GM19099 (cell line): ENCODE data around the gene LMLN.

Experiments used
- POLR2A ChIP-seq: IDR thresholded peaks from 3 replicates; pipeline ENCODE4 v1.6.1; 2011; ENCODE audit warnings: low read depth; ENCODE audit not compliant: insufficient read length; ENCODE audit errors: extremely low read depth

Gene LMLN

GRCh38 chr3:197959891-197960693 is at the start of gene LMLN:
Gene LMLN, plus strand, starts transcription at chr3:197960217. Its CDS starts 29 bp downstream, at chr3:197960246.
- TF ChIP-seq POLR2A, result peak; percentile 58

GRCh38 chr3:197912741-197913476 is 47.1 kb upstream of the LMLN start:
- TF ChIP-seq POLR2A, result no peak

- TF ChIP-seq POLR2A, result no peak
Observed at GRCh38 chr3:197913641-197914380, 46.2 kb upstream of the LMLN start.

GRCh38 chr3:197926418-197926817 is 33.6 kb upstream of the LMLN start:
- no peak for TF ChIP-seq POLR2A

GRCh38 chr3:197936819-197937384 is 23.1 kb upstream of the LMLN start:
- TF ChIP-seq POLR2A, result no peak

- no peak for TF ChIP-seq POLR2A
Observed at GRCh38 chr3:197940745-197941384, 19.2 kb upstream of the LMLN start.

GRCh38 chr3:197942956-197943556 is 17.0 kb upstream of the LMLN start:
- no peak for TF ChIP-seq POLR2A

- TF ChIP-seq POLR2A, result no peak
Observed at GRCh38 chr3:197949191-197949777, 10.7 kb upstream of the LMLN start.

GRCh38 chr3:197949778-197950676 is 10.0 kb upstream of the LMLN start, which contains the start of gene RPL35A:
Gene RPL35A, plus strand, starts transcription at chr3:197950190. Its CDS starts 778 bp downstream, at chr3:197950968.
- peak; percentile 98 for TF ChIP-seq POLR2A

- TF ChIP-seq POLR2A, result no peak
Observed at GRCh38 chr3:197950677-197951061, 9.3 kb upstream of the LMLN start.

- no peak for TF ChIP-seq POLR2A
Observed at GRCh38 chr3:197951392-197951990, 8.5 kb upstream of the LMLN start.

GRCh38 chr3:197952440-197952839 is 7.6 kb upstream of the LMLN start:
- TF ChIP-seq POLR2A, result no peak
